K562 (cell line): ENCODE measurements around the gene GYG2. TPM values are rescaled to one million over a fixed set of nuclear protein-coding genes. Genes with fewer than 3 reads are reported as not detected.

Source experiments
- POLR2G ChIP-seq: fragments of 200-400 bp; formaldehyde crosslinking; IDR thresholded peaks from 2 replicates; pipeline ENCODE4 v1.6.1; 2017; ENCODE audit warnings: low read depth, mild to moderate bottlenecking, antibody characterized with exemption, low read length, moderate library complexity
- polyA plus RNA-seq, 8 experiments: library from polyadenylated mRNA; depleted of rRNA in 4 of 8; stranded (reverse) in 5 of 8; unstranded in 3 of 8; fragments of >200 nt; fragmentation: Nextera tagmentation in 2 of 8; fragmentation: Illumina TruSeq in 1 of 8; extraction: Ambion mirVana in 2 of 8; extraction: Trizol in 1 of 8; gene quantifications; 2 replicates each; pipeline versions ENCODE4 v1.2.1 to v1.2.3, GENCODE V29; 2011 to 2014; ENCODE audit warnings: inconsistent platforms in 1 of 8, missing spikeins in 1 of 8
- total RNA-seq, 7 experiments: library from RNA; depleted of rRNA in 6 of 7; stranded (reverse); fragments of >200 nt in 6 of 7; fragmentation: Illumina TruSeq in 2 of 7; extraction: Trizol in 2 of 7; gene quantifications; 2 replicates each; pipeline versions ENCODE4 v1.2.1 to v1.2.3, GENCODE V29; 2011 to 2021; ENCODE audit warnings: low replicate concordance in 1 of 7
- TF ChIP-seq, protein P1 (sequence below): fragments of 450-650 bp; IDR thresholded peaks from 2 replicates; pipeline ENCODE4 v1.6.1; 2016; ENCODE audit warnings: mild to moderate bottlenecking, moderate library complexity
- TF ChIP-seq, protein P2 (sequence below): fragments of 450-650 bp; IDR thresholded peaks from 2 replicates; pipeline ENCODE4 v1.7.1; 2018; ENCODE audit warnings: mild to moderate bottlenecking, low read depth; ENCODE audit not compliant: partially characterized antibody

Gene GYG2
- total and polyA plus RNA-seq, 9 of the 15 experiments (the other 6 are each of a cell fraction or from before 2014, with no cell fraction given): 0.24 to 4.4 (median 2.9) TPM

DNA sequence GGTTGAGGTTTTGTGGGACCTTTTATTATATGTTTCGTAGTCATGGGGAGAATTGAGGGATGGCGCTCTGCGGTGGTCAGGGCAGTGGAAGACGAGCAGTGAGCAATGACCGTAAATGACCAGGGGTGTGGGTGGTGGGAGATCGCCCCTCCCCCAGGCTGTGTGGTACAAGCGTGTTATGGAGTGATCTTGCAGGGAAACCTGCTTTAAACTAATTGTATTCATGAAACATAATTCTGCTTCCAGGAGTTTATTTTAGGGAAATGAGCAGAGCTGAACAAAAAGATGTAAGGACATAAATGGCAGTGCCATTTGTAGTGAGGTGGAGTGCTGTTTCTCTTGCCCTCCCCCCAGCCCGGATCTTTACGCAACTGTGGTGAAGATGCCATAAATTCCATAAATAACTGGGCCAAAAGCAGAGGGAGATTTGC, 20.2 kb downstream of the GYG2 start (continued):
- TF ChIP-seq, protein P1, sequence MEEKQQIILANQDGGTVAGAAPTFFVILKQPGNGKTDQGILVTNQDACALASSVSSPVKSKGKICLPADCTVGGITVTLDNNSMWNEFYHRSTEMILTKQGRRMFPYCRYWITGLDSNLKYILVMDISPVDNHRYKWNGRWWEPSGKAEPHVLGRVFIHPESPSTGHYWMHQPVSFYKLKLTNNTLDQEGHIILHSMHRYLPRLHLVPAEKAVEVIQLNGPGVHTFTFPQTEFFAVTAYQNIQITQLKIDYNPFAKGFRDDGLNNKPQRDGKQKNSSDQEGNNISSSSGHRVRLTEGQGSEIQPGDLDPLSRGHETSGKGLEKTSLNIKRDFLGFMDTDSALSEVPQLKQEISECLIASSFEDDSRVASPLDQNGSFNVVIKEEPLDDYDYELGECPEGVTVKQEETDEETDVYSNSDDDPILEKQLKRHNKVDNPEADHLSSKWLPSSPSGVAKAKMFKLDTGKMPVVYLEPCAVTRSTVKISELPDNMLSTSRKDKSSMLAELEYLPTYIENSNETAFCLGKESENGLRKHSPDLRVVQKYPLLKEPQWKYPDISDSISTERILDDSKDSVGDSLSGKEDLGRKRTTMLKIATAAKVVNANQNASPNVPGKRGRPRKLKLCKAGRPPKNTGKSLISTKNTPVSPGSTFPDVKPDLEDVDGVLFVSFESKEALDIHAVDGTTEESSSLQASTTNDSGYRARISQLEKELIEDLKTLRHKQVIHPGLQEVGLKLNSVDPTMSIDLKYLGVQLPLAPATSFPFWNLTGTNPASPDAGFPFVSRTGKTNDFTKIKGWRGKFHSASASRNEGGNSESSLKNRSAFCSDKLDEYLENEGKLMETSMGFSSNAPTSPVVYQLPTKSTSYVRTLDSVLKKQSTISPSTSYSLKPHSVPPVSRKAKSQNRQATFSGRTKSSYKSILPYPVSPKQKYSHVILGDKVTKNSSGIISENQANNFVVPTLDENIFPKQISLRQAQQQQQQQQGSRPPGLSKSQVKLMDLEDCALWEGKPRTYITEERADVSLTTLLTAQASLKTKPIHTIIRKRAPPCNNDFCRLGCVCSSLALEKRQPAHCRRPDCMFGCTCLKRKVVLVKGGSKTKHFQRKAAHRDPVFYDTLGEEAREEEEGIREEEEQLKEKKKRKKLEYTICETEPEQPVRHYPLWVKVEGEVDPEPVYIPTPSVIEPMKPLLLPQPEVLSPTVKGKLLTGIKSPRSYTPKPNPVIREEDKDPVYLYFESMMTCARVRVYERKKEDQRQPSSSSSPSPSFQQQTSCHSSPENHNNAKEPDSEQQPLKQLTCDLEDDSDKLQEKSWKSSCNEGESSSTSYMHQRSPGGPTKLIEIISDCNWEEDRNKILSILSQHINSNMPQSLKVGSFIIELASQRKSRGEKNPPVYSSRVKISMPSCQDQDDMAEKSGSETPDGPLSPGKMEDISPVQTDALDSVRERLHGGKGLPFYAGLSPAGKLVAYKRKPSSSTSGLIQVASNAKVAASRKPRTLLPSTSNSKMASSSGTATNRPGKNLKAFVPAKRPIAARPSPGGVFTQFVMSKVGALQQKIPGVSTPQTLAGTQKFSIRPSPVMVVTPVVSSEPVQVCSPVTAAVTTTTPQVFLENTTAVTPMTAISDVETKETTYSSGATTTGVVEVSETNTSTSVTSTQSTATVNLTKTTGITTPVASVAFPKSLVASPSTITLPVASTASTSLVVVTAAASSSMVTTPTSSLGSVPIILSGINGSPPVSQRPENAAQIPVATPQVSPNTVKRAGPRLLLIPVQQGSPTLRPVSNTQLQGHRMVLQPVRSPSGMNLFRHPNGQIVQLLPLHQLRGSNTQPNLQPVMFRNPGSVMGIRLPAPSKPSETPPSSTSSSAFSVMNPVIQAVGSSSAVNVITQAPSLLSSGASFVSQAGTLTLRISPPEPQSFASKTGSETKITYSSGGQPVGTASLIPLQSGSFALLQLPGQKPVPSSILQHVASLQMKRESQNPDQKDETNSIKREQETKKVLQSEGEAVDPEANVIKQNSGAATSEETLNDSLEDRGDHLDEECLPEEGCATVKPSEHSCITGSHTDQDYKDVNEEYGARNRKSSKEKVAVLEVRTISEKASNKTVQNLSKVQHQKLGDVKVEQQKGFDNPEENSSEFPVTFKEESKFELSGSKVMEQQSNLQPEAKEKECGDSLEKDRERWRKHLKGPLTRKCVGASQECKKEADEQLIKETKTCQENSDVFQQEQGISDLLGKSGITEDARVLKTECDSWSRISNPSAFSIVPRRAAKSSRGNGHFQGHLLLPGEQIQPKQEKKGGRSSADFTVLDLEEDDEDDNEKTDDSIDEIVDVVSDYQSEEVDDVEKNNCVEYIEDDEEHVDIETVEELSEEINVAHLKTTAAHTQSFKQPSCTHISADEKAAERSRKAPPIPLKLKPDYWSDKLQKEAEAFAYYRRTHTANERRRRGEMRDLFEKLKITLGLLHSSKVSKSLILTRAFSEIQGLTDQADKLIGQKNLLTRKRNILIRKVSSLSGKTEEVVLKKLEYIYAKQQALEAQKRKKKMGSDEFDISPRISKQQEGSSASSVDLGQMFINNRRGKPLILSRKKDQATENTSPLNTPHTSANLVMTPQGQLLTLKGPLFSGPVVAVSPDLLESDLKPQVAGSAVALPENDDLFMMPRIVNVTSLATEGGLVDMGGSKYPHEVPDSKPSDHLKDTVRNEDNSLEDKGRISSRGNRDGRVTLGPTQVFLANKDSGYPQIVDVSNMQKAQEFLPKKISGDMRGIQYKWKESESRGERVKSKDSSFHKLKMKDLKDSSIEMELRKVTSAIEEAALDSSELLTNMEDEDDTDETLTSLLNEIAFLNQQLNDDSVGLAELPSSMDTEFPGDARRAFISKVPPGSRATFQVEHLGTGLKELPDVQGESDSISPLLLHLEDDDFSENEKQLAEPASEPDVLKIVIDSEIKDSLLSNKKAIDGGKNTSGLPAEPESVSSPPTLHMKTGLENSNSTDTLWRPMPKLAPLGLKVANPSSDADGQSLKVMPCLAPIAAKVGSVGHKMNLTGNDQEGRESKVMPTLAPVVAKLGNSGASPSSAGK: no peak
- no peak for TF ChIP-seq POLR2G
- TF ChIP-seq, protein P2, sequence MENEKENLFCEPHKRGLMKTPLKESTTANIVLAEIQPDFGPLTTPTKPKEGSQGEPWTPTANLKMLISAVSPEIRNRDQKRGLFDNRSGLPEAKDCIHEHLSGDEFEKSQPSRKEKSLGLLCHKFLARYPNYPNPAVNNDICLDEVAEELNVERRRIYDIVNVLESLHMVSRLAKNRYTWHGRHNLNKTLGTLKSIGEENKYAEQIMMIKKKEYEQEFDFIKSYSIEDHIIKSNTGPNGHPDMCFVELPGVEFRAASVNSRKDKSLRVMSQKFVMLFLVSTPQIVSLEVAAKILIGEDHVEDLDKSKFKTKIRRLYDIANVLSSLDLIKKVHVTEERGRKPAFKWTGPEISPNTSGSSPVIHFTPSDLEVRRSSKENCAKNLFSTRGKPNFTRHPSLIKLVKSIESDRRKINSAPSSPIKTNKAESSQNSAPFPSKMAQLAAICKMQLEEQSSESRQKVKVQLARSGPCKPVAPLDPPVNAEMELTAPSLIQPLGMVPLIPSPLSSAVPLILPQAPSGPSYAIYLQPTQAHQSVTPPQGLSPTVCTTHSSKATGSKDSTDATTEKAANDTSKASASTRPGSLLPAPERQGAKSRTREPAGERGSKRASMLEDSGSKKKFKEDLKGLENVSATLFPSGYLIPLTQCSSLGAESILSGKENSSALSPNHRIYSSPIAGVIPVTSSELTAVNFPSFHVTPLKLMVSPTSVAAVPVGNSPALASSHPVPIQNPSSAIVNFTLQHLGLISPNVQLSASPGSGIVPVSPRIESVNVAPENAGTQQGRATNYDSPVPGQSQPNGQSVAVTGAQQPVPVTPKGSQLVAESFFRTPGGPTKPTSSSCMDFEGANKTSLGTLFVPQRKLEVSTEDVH: no peak
